GM23338 (cell line): ENCODE measurements around the gene RFFL.

Source experiments
- ETS1 ChIP-seq: IDR thresholded peaks from 2 replicates; pipeline ENCODE4 v1.6.1; 2016; ENCODE audit warnings: antibody characterized with exemption
- EZH2 ChIP-seq: fragments of 200-600 bp; sonication (generic); IDR thresholded peaks from one replicate; pipeline ENCODE4 v1.8.0; 2017; ENCODE audit warnings: antibody characterized with exemption, mild to moderate bottlenecking, low read depth; ENCODE audit not compliant: unreplicated experiment
- REST ChIP-seq: IDR thresholded peaks from one replicate; pipeline ENCODE4 v1.6.1; 2018; ENCODE audit warnings: antibody characterized with exemption; ENCODE audit not compliant: unreplicated experiment
- TF ChIP-seq, protein P1 (sequence below), 2 experiments: fragments of 200-600 bp in 1 of 2; sonication (generic) in 1 of 2; conservative IDR thresholded peaks; 2 replicates each; pipeline versions ENCODE4 v1.5.1 to v1.6.1; 2016 to 2017; ENCODE audit warnings: antibody characterized with exemption in 2 of 2, low read depth in 2 of 2, mild to moderate bottlenecking in 2 of 2, moderate library complexity in 1 of 2

DNA sequence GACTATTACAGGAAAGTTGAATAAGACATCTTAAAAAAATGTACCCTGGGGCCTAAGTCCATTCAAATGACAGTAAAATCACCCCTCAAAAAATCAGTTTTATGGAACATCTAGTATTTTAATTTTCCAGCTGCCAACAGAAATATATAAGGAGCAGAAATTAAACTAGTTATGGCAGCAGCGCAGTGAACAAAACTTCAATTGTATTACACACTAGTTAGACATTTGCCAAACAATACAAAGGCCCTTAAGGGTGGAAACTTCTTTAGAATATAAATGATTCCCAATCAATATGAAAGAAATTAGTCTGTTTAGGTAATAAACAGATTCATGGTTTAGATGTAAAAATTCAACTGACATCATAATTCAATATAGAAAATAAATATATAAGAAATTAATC, 18.1 kb upstream of the RFFL start:
- TF ChIP-seq, protein P1, sequence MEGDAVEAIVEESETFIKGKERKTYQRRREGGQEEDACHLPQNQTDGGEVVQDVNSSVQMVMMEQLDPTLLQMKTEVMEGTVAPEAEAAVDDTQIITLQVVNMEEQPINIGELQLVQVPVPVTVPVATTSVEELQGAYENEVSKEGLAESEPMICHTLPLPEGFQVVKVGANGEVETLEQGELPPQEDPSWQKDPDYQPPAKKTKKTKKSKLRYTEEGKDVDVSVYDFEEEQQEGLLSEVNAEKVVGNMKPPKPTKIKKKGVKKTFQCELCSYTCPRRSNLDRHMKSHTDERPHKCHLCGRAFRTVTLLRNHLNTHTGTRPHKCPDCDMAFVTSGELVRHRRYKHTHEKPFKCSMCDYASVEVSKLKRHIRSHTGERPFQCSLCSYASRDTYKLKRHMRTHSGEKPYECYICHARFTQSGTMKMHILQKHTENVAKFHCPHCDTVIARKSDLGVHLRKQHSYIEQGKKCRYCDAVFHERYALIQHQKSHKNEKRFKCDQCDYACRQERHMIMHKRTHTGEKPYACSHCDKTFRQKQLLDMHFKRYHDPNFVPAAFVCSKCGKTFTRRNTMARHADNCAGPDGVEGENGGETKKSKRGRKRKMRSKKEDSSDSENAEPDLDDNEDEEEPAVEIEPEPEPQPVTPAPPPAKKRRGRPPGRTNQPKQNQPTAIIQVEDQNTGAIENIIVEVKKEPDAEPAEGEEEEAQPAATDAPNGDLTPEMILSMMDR (conservative IDR thresholded peaks at IDR 0.05; ENCODE audit: low read depth in 2 of 2) = no peak
- no peak for TF ChIP-seq ETS1
- TF ChIP-seq REST = no peak
- no peak for TF ChIP-seq EZH2
